SK-N-MC (cell line): Measurements from ENCODE around the gene LGALS7.
"Not testable (repeated sequence)": the region's sequence is repeated elsewhere in the genome, so short reads cannot be mapped to it uniquely, and the experiment has no call there.

Experiments
- DNase-seq: peaks from one replicate; pipeline ENCODE4 v3.0.0-alpha.2; 2011; ENCODE audit warnings: low read depth, low spot score
- H3K27ac ChIP-seq: fragments of 200-600 bp; sonication (generic); 2 replicates; pipeline ENCODE4 v1.5.1; 2016; ENCODE audit warnings: mixed run types
- H3K36me3 ChIP-seq: fragments of 200-600 bp; sonication (generic); 2 replicates; pipeline ENCODE4 v1.6.1; 2017; ENCODE audit warnings: antibody characterized with exemption, low read length, mixed read lengths; ENCODE audit not compliant: insufficient read depth
- H3K4me3 ChIP-seq: fragments of 200-600 bp; sonication (generic); 2 replicates; pipeline ENCODE4 v1.5.1; 2016
- H3K9ac ChIP-seq: fragments of 200-600 bp; sonication (generic); 2 replicates; pipeline ENCODE4 v1.8.0; 2017; ENCODE audit warnings: mixed run types, mixed read lengths; ENCODE audit not compliant: insufficient read length
- H3K9me3 ChIP-seq: fragments of 200-600 bp; sonication (generic); 2 replicates; pipeline ENCODE4 v1.6.1; 2017; ENCODE audit warnings: low read depth, mild to moderate bottlenecking, antibody characterized with exemption, low read length, moderate library complexity, mixed read lengths
- EZH2 ChIP-seq: fragments of 200-600 bp; sonication (generic); IDR thresholded peaks from one replicate; pipeline ENCODE4 v1.6.1; 2017; ENCODE audit warnings: antibody characterized with exemption
- FOXP2 ChIP-seq: optimal IDR thresholded peaks from 2 replicates; pipeline ENCODE3; 2011; ENCODE audit warnings: mild to moderate bottlenecking, moderate library complexity; ENCODE audit not compliant: insufficient read depth; ENCODE audit errors: extremely low read length, control extremely low read depth
- POLR2AphosphoS5 ChIP-seq: IDR thresholded peaks from 2 replicates; pipeline ENCODE4 v1.6.1; 2012; ENCODE audit warnings: mild to moderate bottlenecking, low read depth, low read length, borderline replicate concordance

Gene LGALS7

GRCh38 chr19:38801359-38802095, 28.2 kb upstream of the LGALS7 start:
- DNase-seq: no peak
- Histone ChIP-seq H3K4me3 (no peak overlapping the region), H3K9me3 (no peaks in the 10 kb centered on the region), H3K36me3 (no peaks in the 10 kb centered on the region), H3K9ac (no peak overlapping the region), H3K27ac (no peak overlapping the region)
- no peak for TF ChIP-seq FOXP2
- TF ChIP-seq POLR2AphosphoS5: no peak
- no peak for TF ChIP-seq EZH2

GRCh38 chr19:38800577-38801347, 27.4 kb upstream of the LGALS7 start:
- Histone ChIP-seq H3K4me3 (no peak overlapping the region), H3K36me3 (no peaks in the 10 kb centered on the region), H3K9ac (no peak overlapping the region), H3K27ac (no peak overlapping the region), H3K9me3 (no peaks in the 10 kb centered on the region)
- TF ChIP-seq FOXP2 (no peak), EZH2 (no peak), POLR2AphosphoS5 (no peak)
- DNase-seq: no peak

GRCh38 chr19:38799104-38799503, 25.8 kb upstream of the LGALS7 start:
- Histone ChIP-seq H3K27ac (no peak overlapping the region), H3K9me3 (no peaks in the 10 kb centered on the region), H3K36me3 (no peaks in the 10 kb centered on the region), H3K4me3 (no peak overlapping the region), H3K9ac (no peak overlapping the region)
- no peak for TF ChIP-seq EZH2
- no peak for TF ChIP-seq FOXP2
- TF ChIP-seq POLR2AphosphoS5: no peak
- no peak for DNase-seq

- not testable (repeated sequence) for H3K9ac ChIP-seq, H3K36me3 ChIP-seq, DNase-seq, H3K4me3 ChIP-seq, H3K27ac ChIP-seq, H3K9me3 ChIP-seq
These were observed 24.5 kb upstream of the LGALS7 start for GRCh38 chr19:38797781-38798180.

- Histone ChIP-seq H3K9ac (no peak overlapping the region), H3K36me3 (no peaks in the 10 kb centered on the region), H3K27ac (no peak overlapping the region), H3K9me3 (no peaks in the 10 kb centered on the region), H3K4me3 (no peak overlapping the region)
- no peak for DNase-seq
- TF ChIP-seq POLR2AphosphoS5 (no peak), EZH2 (no peak), FOXP2 (no peak)
These were observed 22.8 kb upstream of the LGALS7 start for GRCh38 chr19:38796154-38796553.

GRCh38 chr19:38795549-38795948, 22.2 kb upstream of the LGALS7 start:
- H3K4me3 ChIP-seq: no peak overlapping the region

GRCh38 chr19:38793671-38794070, 20.4 kb upstream of the LGALS7 start:
- TF ChIP-seq EZH2 (no peak), POLR2AphosphoS5 (no peak), FOXP2 (no peak)
- Histone ChIP-seq H3K36me3 (no peaks in the 10 kb centered on the region), H3K27ac (no peak overlapping the region), H3K9ac (no peak overlapping the region), H3K9me3 (no peaks in the 10 kb centered on the region), H3K4me3 (no peak overlapping the region)
- no peak for DNase-seq

More at GRCh38 chr19:38795549-38795948, 22.2 kb upstream of the LGALS7 start:
- H3K36me3 ChIP-seq: no peaks in the 10 kb centered on the region
- H3K27ac ChIP-seq: no peak overlapping the region
- H3K9ac ChIP-seq: no peak overlapping the region
- TF ChIP-seq POLR2AphosphoS5: no peak
- TF ChIP-seq EZH2: no peak
- no peak for TF ChIP-seq FOXP2
- no peaks in the 10 kb centered on the region for H3K9me3 ChIP-seq
- no peak for DNase-seq

- no peak for TF ChIP-seq POLR2AphosphoS5
- Histone ChIP-seq H3K27ac (no peak overlapping the region), H3K9me3 (no peaks in the 10 kb centered on the region), H3K4me3 (no peak overlapping the region), H3K9ac (no peak overlapping the region), H3K36me3 (no peaks in the 10 kb centered on the region)
- no peak for DNase-seq
These were observed 19.9 kb upstream of the LGALS7 start for GRCh38 chr19:38793177-38793576.
